Esophagus muscularis mucosa (tissue), 4 donors: ENCODE measurements around the gene ILDR1.

Source experiments
- CTCF ChIP-seq, 3 experiments: fragments of 200-600 bp in 2 of 3; fragments of 450-650 bp in 1 of 3; sonication (generic) in 2 of 3; IDR thresholded peaks; one replicate each; pipeline ENCODE4 v1.5.1; 2017 to 2019; ENCODE audit warnings: antibody characterized with exemption in 3 of 3, mild to moderate bottlenecking in 2 of 3, moderate library complexity in 1 of 3
- EP300 ChIP-seq: sonication (generic); formaldehyde crosslinking; IDR thresholded peaks from one replicate; pipeline ENCODE4 v1.6.1; 2017; ENCODE audit warnings: antibody characterized with exemption
- POLR2AphosphoS5 ChIP-seq, 2 donors: sonication (generic); formaldehyde crosslinking; IDR thresholded peaks; one replicate each; pipeline ENCODE4 v1.6.1; 2017; ENCODE audit warnings: antibody characterized with exemption in 2 of 2

GRCh38 chr3:121975702-121976302 lies 46.2 kb downstream of the ILDR1 start:
- TF ChIP-seq CTCF (IDR thresholded peaks at IDR 0.05) (no peak), POLR2AphosphoS5 (IDR thresholded peaks at IDR 0.05) (no peak), EP300 (no peak)
